Stimulated activated CD8-positive, alpha-beta memory T cell treated with anti-CD3 and anti-CD28 coated beads, Interleukin-15, amount 100 ng/mL, for 4 hours (primary cell): Measurements from ENCODE around the gene ATP8B4.

ENCODE experiments used
- DNase-seq, 2 donors: peaks; one replicate each; pipeline ENCODE4 v3.0.0-alpha.2; 2020; ENCODE audit warnings: low read depth in 2 of 2

The ATP8B4 gene

DNA sequence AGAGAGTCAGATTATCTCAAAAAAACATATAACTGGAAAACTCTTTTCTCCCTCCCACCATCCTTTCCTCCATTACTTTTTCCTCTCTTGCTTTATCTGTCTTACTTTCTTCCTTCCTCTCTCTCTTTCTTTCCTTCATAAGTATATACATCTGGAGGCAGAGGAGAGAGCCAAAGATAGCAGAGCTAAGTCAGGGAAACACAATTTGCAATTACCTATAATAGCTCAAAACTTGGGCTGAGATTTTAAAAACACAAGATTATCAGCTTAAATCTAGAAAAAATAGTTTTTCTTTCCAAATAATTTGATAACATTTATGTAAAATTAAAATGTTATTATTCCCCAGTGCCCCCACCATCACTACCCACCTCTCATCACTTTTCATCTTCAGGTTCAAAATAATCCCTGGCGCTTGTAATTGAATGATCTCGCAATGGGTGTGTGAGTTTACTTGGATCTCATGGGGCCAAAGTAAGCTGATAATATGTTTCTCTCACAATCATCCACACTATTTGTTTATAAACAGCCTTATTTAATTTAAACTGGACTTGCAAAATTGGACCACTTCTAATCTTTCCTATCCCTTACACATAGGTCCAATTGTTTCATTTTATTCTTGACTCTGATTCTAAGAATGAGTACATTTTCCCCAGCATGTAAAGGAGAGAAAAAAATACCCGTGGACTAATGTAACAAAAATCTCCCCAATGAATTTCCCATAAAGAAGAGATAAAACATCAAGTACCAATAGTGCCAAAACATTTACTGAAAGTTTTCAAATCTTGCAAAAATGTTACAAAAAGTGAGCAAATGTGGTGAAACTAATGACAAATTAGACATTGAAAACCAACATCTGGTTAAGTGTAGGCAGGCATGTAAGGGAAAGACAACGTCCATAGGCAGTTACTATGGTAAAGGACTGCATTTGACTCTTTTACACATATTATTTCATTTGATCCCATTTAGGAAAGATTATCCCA is 261.2 kb downstream of the ATP8B4 start:
- DNase-seq, result no peak

DNA sequence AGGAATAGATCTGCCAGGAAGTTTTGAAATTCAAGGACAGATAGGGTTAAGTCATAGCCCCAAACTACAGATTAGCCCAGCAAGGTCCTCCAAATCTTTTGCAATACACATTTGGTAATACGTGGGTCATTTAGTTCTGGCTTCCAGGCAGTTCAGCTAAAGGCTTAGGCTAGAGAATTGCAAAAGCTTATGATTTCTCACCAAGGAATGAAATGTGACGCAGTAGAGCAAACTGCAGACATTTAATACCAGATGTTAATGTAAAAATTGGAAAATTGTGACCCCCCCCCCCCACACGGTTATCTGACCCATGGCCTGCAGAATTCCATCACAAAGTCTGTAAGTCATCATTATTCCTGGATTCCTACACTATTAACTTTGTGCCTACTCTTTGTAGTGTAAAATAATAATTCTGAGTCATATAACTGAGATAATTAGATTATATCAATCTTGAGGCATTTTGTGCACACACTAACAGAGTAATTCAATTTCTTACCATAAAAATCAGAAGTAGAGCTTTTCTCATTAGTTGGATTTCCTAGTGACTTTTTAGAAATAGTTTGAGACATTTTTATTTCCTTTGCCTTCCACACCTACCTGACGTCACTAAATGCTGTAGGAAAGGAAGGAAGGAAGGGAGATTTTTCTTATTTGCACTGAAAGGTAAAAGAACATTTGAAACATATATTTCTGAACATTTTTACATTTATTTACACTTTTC is 263.0 kb downstream of the ATP8B4 start:
- no peak for DNase-seq

DNA sequence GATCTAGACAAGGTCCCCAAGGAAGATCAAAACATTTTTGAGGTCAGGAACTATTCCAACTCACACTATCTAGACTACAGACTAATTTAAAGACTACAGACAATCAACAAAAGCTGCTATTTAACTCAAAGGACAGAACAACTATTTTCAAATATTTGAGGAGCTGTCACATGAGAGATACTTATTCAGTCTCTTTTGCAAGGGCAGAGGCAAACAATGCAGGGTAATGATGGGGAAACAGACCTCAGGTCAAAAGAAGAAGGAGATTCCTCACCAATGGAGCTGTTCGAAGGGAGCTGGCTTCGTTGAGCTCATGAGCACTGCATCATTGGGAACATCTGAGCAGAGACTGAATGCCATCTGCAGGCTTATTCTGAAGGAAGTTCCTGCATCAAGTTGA is 266.3 kb downstream of the ATP8B4 start:
- no peak for DNase-seq

DNA sequence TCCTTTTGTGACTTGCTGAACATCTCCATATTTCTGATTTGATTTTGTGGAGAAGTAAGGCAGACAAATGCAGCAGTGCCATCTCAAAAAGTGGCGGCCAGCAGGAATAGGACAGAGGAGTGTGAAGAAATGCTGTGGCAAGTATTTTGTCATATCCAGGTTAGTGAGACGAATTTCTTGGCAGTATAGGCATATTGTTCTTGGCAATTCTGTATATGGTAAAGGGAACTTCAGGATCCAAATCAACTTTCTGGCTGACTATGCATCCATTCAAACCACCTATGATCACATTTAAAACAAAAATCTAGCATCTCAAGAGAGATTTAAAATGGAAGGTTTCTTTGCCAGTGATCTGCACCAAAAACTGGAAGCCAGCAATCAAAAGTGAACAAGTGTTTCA is 270.2 kb downstream of the ATP8B4 start:
- no peak for DNase-seq

DNA sequence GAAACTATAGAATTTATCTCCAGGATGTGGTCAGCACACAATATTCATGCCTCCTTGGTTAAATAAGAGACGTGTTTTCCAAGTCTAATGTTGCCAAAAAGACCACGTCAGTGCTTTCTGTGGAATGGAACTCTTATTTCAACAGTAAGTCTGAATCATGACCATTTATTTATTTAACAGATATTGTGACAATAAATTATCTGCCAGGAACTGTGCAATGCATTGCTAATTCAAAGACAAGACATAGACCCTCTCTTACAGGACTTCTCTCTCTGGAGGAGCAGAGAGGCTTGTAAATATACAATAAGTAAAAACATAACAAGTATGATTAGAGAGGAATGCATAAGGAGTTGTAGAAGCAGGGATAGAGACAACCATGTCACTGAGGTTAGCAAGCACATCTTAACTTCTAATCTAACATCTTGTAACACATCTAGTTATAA is 270.7 kb downstream of the ATP8B4 start:
- DNase-seq, result no peak

DNA sequence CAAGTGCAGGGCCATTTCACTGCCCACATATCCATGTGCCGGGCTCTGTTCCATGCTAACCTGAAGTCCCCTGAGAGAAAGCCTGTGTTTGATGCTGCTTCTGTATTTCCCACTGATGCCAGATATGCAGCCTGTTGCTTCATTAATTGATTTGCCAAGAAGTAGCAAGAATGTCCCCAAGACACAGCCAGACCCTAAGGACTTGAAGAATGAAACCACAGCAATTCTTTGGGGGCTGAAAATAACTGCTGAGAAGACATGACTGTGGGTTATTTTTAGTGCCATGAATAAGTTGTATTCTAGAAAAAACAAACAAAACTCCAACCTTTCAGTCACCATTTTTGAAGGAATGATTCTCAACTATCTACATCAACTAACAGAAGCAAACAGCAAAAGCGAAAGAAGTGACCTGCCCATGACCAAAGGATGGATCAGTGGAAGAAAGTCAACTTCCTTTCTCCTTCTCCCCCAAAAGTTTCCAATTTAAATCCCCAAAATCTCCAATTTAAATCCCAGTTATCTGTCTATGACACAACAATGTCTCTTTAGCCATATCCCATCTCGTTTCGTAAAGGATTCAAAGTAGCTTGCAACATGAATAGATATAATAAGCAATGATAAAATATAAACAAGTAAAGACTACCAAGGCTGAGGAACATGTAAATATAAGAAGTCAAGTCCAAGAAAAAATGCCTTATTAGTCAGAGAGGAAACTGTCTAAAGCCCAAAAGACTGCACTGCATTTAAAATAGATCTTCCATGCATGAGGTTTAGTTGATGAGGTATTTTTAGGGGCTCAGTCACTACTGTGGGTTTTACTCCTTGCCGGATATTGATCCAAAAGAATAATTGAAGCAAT is 271.4 kb downstream of the ATP8B4 start:
- no peak for DNase-seq

DNA sequence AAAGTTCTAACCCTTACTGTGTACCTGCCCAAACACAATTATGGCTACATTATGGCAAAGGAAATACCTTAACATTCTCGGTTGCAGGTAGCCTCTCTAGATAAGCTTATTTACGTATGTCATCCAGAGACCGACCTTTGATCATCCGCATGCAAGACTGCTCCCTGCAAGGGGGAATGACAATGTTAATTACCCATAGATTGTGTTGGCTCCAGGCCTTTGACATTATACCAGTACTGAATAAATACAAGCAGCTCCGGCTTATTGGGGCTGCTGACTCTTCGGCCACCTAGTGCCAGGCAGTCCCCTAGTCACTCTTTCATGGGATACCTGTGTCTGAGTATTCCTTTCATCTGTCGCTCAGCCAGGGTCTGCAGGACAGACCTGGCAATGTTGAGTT is 274.6 kb downstream of the ATP8B4 start:
- no peak for DNase-seq

DNA sequence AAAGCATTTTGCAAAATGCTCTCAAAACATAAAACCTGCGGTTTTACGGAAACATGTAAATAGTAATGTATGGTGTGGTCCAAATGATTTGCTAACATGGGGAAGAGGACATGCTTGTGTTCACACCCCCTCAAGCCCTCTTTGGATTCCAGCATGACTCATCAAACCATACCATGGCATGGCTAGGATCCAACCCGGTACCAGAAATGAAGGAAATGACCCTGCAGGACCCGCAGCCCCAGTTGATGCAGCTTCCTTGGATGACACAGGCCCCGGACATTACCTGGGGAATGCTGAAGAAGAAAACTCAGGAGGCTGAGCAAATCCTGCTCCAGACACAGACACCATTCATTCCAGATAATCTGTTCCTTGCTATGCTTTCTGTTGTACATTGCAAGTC is 275.3 kb downstream of the ATP8B4 start:
- DNase-seq, result no peak

DNA sequence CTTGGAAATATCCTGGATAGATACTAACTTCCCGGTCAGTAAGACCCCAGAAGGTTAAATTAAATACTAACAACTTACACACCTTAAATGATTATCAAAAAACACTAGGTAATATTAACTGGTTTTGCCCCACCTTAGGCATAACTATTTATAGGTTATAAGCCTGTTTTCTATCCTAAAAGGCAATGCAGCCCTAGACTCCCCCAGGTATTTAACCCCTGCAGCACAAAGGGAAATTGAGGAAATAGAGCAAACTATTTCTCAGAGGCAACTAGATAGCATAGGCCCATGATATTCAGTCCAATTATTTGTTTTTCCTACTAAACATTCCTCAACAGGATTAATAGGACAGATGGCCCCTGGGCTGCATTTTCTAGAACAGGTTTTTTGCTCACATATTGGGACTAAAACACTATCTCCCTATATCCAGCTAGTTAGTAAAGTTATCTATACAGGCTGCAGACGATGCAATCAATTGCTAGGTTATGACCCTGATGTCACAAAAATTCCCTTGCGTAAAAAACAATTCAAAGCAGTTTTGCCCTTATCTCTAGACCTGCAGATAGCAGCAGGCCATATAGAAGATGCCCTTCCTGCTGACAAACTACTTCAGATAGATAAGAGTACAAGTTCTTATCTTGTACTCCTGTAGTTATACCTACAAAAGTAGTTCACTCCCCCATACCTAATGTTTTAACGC is 276.9 kb downstream of the ATP8B4 start:
- DNase-seq, result no peak

DNA sequence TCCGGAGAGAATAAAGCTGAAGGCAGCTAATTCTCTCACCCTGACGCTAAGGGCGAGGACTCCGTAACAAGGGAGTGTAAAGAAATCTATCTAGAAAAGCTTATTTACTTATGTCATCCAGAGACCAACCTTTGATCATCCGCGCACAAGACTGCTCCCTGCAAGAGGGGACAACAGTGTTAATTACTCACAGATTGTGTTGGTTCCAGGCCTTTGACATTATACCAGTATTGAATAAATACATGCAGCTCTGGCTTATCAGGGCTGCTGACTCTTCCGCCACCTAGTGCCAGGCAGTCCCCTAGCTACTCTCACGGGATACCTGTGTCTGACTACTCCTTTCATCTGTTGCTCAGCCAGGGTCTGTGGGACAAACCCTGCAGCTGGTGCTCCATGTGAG is 286.5 kb downstream of the ATP8B4 start:
- DNase-seq, result no peak

DNA sequence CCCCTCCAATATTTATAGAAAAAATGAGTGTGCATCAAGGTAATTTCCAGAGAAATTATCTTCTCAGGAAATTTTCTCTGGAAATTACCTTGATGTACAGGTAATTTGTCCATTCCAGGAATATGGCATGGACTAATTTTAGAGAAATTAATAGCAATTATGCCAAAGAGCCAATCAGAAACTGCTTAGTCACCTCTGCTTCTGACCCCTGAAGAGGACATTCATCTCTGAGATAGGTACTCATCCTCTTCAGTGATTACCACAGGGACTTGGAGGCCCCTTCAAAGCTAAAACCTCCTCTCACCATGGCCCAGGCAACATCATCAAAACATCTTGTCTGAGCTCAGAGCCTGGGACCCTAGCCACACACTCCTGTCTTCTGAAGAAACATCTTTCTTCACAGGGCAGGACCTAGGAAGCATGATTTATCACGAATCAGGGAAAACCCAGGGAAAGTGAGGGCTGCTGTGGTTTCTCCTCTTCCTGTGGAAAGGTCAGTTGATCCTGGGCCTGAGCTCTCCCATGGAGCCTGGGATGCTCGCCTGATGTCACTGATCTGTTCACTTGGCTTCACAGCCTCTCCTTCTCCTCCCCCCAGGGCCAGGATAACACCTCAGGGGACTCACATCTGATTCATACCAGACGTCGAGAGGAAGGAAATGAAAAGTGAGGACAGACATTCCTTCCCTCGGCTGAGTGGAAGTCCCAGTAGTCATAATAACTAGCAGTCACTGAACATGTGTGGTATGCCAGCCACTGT is 287.6 kb downstream of the ATP8B4 start:
- DNase-seq, result no peak

DNA sequence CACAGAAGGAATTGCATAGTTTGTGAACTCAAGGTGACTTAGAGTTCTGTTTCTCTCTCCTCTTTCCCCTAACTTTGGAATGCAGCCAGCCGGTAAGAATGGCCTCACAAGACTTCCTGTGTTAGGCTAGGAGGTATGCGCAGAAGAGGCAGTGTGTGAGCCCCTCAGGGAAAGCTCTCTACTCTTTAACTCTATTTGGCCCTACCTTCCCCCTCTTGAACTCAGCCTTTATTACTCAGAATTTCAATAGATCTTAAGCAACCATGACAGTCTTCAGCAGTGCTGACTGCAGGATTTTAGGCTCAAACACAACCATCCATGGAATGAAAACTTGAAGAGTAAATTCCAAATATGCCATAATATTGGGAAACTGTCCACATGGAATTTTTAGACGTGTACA is 288.6 kb downstream of the ATP8B4 start:
- DNase-seq, result no peak

DNA sequence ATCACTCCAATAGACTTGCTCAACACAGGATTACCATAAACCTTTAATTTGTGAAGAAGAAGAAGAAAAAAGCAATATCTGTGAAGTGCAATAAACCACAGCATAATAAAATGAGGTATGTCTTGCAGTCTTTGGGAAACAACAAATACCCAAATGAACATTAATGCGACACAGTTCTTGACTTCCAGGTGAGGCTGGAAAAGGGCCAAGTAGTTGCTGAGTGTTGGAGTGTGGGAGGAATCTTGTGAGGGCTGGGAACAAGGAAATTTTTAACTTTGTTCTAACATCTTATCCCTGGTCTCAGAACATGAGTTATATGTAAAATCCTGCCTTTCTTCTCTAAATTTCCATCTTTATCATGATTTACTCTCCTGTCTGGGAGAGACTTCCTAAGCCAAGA is 291.7 kb downstream of the ATP8B4 start:
- DNase-seq, result no peak

DNA sequence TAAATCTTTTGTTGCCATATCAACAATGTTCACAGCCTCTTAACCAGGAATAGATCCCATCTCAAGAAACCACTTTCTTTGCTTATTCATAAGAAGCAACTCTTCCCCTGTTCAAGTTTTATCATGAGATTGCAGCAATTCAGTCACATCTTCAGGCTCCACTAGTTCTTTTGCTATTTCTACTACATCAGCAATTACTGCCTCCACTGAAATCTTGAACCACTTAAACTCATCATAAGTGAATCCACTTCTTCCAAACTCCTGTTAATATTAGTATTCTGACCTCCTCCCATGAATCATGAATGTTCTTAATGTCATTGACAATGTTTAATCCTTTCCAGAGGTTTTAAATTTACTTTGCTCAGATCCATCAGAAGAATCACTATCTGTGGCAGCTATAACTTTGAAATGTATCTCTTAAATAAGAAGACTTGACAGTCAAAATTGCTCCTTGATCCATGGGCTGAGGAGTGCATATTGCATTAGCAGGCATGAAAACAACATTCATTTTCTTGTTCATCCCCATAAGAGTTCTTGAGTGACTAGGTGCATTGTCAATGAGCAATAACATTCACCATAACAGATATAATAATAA is 292.3 kb downstream of the ATP8B4 start:
- DNase-seq, result no peak

DNA sequence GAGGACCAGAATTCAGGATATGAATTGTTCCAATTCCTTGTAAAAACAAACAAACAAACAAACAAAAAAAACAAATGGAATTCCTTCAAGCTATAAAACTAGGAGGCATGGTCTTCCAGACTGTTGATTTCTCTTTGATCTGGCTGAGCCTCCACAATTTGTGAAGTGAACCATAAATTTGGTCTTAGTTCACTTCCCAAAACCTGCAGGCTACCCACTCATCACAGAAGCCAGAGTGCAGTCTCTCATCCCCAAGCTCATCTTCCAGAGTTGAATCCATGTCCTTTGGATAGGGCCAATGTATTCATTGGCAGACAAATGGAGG is 294.3 kb downstream of the ATP8B4 start:
- DNase-seq, result no peak

DNA sequence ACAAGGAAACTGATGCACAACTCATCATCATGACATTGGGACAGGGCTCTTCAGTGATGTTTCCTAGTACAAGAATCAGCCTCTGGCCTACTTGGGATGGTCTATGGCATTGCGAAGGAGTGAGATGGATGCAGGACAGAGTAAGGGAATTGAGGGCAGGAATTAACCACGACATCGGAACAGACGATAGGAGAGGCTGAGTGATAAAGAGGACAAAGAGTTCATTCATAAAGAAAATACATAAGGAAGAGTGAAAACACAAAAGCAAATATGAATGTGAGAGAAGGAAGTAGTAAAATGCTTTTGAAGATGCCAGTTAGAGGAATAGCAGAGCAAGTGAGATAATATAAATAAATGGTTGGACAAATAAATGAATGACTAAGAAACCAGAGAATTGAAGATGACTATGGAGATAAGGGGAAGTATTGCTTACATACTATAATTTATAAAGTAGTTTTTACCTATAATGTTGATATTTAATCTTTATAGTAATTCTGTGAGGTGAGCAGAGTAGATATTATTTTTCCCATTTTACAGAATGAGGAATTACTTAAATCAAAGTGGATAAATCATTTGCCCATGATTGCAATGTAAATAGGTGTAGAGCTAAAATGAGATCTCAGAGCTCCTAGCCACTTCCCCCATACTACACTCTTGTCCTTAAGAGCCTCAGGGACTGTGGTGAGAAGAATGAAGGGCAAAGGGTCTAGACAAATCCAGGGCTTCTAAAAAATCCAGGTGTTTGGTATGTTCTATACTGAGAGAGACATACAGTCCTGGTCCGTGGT is 294.9 kb downstream of the ATP8B4 start:
- no peak for DNase-seq

DNA sequence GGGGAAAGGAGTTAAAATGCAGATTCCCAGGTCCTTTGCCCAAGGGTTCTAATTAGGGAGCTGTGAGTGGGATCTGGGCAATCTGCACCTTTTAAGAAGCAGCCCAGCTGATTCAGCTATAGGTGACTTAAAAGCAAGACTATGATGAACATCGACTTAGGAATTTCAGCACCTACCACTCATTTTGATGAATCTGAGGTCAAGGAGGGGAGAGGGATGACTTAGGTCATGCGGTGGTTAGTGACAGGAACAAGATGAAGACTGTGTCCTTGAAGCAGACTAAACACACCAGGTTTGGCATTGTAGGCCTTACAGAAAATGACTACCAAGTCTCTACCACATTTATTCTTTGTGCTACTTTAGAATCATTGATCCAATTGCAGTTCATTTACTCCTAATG is 301.9 kb downstream of the ATP8B4 start:
- no peak for DNase-seq

DNA sequence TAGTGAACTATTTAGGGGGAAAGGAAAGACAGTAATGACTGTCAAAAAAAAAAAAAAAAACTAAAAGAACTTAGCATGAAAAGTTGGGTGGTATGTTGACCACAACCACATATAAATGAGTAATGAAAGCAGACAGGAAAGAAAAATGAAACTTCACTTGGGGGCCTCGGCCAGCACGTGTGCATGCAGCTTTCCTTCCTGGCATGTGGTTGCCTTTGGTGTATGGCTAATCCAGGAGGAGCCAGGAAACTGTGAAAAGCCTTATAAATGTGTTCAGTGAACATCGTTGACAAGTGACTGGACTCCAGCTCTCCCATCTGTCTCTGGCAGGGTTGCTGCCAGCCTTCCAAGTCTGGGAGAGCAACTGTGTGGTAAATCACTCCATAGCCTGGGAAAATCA is 303.1 kb downstream of the ATP8B4 start:
- no peak for DNase-seq

DNA sequence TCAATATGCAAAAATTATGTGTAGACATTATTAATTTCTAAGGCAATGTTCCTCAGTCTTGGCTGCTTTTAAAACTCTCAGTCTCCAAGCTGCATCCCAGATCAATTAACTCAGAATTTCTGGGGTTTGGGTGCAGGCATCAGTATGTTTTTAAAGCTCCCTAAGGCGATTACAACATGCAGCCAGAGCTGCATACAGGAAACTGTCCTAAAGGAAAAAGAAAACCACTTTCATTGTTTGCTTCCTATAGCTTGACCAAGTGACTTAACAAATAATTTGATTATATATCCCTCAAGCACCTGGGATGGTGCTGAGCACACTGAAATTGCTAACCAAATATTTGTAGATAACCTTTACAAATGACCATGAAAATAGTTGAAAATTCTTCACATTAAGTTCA is 303.5 kb downstream of the ATP8B4 start:
- no peak for DNase-seq

DNA sequence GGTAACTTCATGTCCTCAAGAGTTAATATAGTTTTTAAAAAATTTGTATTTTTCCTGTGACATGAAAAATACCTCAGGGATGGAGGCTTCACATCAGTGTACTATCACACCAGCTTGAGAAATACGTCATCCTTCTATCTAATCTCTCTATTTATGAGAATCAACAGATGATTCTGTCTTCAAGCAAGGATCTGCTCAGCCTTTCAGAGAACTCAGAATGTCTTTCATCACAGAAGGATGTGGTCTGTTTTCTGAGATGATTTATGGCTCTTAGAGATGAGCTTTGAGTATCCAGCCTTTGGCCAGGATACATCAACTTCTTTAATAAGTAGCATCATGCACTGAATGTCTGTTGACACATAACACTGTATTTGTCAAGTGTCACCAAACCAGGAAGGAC is 304.3 kb downstream of the ATP8B4 start:
- no peak for DNase-seq
